H1 (cell line): Measurements from ENCODE around the gene DCDC2. TPM values are rescaled to one million over a fixed set of nuclear protein-coding genes. Genes with fewer than 3 reads are reported as not detected.

Experiments used
- CTCF ChIA-PET: fragments of 300-600 bp; sonication (Branson Sonifier 250); formaldehyde crosslinking; loops from one replicate; lab custom pipeline; 2021; ENCODE audit not compliant: partially characterized antibody; lab: Charles Lee
- POLR2A ChIA-PET: fragments of 300-600 bp; sonication (Branson Sonifier 250); formaldehyde crosslinking; loops from one replicate; lab custom pipeline; 2021; ENCODE audit warnings: inconsistent platforms; ENCODE audit not compliant: partially characterized antibody; lab: Charles Lee
- DNase-seq, 2 experiments: peaks; one replicate each; pipeline versions ENCODE4 v3.0.0 to v3.0.0-alpha.2; 2010 to 2022; ENCODE audit warnings: low spot score in 2 of 2, low read depth in 1 of 2, mixed read lengths in 1 of 2
- FAIRE-seq: peaks from 2 replicates; lab custom pipeline; 2011; peaks lifted over from hg19 to GRCh38; lab: Jason Lieb, UNC
- H2AFZ ChIP-seq: 2 replicates; pipeline ENCODE4 v1.8.1; 2012; ENCODE audit warnings: low read length, inconsistent platforms
- H2AK5ac ChIP-seq: 2 replicates; pipeline ENCODE4 v1.6.1; 2013; ENCODE audit warnings: low read depth, low read length
- H2BK120ac ChIP-seq: replicated peaks from 2 replicates; pipeline ENCODE3; 2013; ENCODE audit warnings: low read depth, low read length, inconsistent platforms
- H2BK12ac ChIP-seq: 2 replicates; pipeline ENCODE4 v1.6.1; 2013; ENCODE audit warnings: low read depth, low read length
- H2BK15ac ChIP-seq: 2 replicates; pipeline ENCODE4 v1.6.1; 2013; ENCODE audit warnings: low read length
- H2BK20ac ChIP-seq: 2 replicates; pipeline ENCODE4 v1.6.1; 2013; ENCODE audit warnings: low read length
- H2BK5ac ChIP-seq: 2 replicates; pipeline ENCODE4 v1.6.1; 2013; ENCODE audit warnings: low read depth, low read length
- H3K14ac ChIP-seq: 2 replicates; pipeline ENCODE4 v1.6.1; 2013; ENCODE audit warnings: inconsistent platforms; ENCODE audit not compliant: insufficient read length
- H3K18ac ChIP-seq: 2 replicates; pipeline ENCODE4 v1.6.1; 2013; ENCODE audit warnings: low read length; ENCODE audit errors: extremely low read depth
- H3K23ac ChIP-seq: 2 replicates; pipeline ENCODE4 v1.6.1; 2013; ENCODE audit warnings: inconsistent platforms; ENCODE audit not compliant: insufficient read length
- H3K23me2 ChIP-seq: 2 replicates; pipeline ENCODE4 v1.6.1; 2013; ENCODE audit warnings: low read depth, low read length
- H3K27ac ChIP-seq: 2 replicates; pipeline ENCODE4 v1.6.1; 2011; ENCODE audit warnings: low read depth, low read length, inconsistent platforms
- H3K27me3 ChIP-seq, 4 experiments: replicated peaks in 1 of 4; 1 replicate in 1 of 4; 2 replicates in 3 of 4; pipeline versions ENCODE4 v1.6.1 to v1.8.1; 2011 to 2013; ENCODE audit warnings: low read length in 3 of 4, mild to moderate bottlenecking in 3 of 4, inconsistent platforms in 2 of 4, mixed read lengths in 2 of 4, moderate library complexity in 1 of 4; ENCODE audit not compliant: control insufficient read depth in 3 of 4, insufficient read depth in 3 of 4; ENCODE audit errors: extremely low read depth in 1 of 4
- H3K36me3 ChIP-seq, 4 experiments: 2 replicates each; pipeline versions ENCODE4 v1.6.1 to v1.8.1; 2011 to 2013; ENCODE audit warnings: mild to moderate bottlenecking in 4 of 4, low read length in 3 of 4, moderate library complexity in 2 of 4, control low read depth in 1 of 4, inconsistent platforms in 1 of 4; ENCODE audit not compliant: insufficient read depth in 4 of 4, control insufficient read depth in 2 of 4
- H3K4ac ChIP-seq: replicated peaks from 2 replicates; pipeline ENCODE3; 2013; ENCODE audit warnings: low read length, low read depth, mixed read lengths, inconsistent platforms; ENCODE audit not compliant: insufficient read length
- H3K4me1 ChIP-seq, 4 experiments: replicated peaks in 1 of 4; 1 replicate in 1 of 4; 2 replicates in 3 of 4; pipeline versions ENCODE4 v1.6.1 to v1.8.1; 2011 to 2013; ENCODE audit warnings: low read length in 3 of 4, inconsistent platforms in 2 of 4, mixed read lengths in 1 of 4; ENCODE audit not compliant: insufficient read depth in 4 of 4, control insufficient read depth in 3 of 4
- H3K4me2 ChIP-seq, 2 experiments: 2 replicates each; pipeline versions ENCODE4 v1.6.1 to v1.8.1; 2011 to 2013; ENCODE audit warnings: low read depth in 2 of 2, low read length in 2 of 2, control low read depth in 1 of 2, inconsistent platforms in 1 of 2, mild to moderate bottlenecking in 1 of 2; ENCODE audit not compliant: insufficient read depth in 1 of 2
- H3K4me3 ChIP-seq, 4 experiments: fragments of 200-600, 300-600 bp in 1 of 4; sonication (generic), shearing (Covaris generic), sonication (Bioruptor Twin) in 1 of 4; 2 replicates each; pipeline versions ENCODE4 v1.5.1 to v1.8.1; 2011 to 2016; ENCODE audit warnings: low read length in 4 of 4, low read depth in 3 of 4, control low read depth in 2 of 4, inconsistent platforms in 2 of 4, mild to moderate bottlenecking in 2 of 4, mixed read lengths in 1 of 4, moderate library complexity in 1 of 4; ENCODE audit not compliant: insufficient read depth in 2 of 4; ENCODE audit errors: extremely low read depth in 1 of 4
- H3K56ac ChIP-seq: replicated peaks from 2 replicates; pipeline ENCODE3; 2013; ENCODE audit warnings: low read depth, mild to moderate bottlenecking, mixed read lengths, low read length, inconsistent platforms; ENCODE audit not compliant: insufficient read length
- H3K79me1 ChIP-seq: 2 replicates; pipeline ENCODE4 v1.6.1; 2013; ENCODE audit warnings: low read depth, low read length, control low read depth
- H3K79me2 ChIP-seq, 2 experiments: 2 replicates each; pipeline versions ENCODE4 v1.6.1 to v1.8.1; 2012 to 2013; ENCODE audit warnings: low read length in 2 of 2, mild to moderate bottlenecking in 2 of 2, inconsistent platforms in 1 of 2; ENCODE audit not compliant: insufficient read depth in 2 of 2, control insufficient read depth in 1 of 2
- H3K9ac ChIP-seq, 4 experiments: replicated peaks in 1 of 4; 1 replicate in 1 of 4; 2 replicates in 3 of 4; pipeline versions ENCODE4 v1.6.1 to v1.8.1; 2011 to 2013; ENCODE audit warnings: low read depth in 3 of 4, low read length in 3 of 4, control low read depth in 2 of 4, mild to moderate bottlenecking in 2 of 4, moderate library complexity in 2 of 4, inconsistent platforms in 1 of 4; ENCODE audit errors: extremely low read depth in 1 of 4
- H3K9me3 ChIP-seq, 2 experiments: 2 replicates each; pipeline versions ENCODE4 v1.6.1 to v1.8.1; 2012 to 2013; ENCODE audit warnings: mild to moderate bottlenecking in 2 of 2, moderate library complexity in 2 of 2, control low read depth in 1 of 2, inconsistent platforms in 1 of 2, low read depth in 1 of 2, low read length in 1 of 2, mixed read lengths in 1 of 2; ENCODE audit not compliant: insufficient read depth in 2 of 2
- H4K20me1 ChIP-seq, 2 experiments: replicated peaks in 1 of 2; 2 replicates each; pipeline versions ENCODE3 to v1.8.1; 2011 to 2013; ENCODE audit warnings: inconsistent platforms in 2 of 2, low read length in 2 of 2, mild to moderate bottlenecking in 1 of 2; ENCODE audit not compliant: insufficient read depth in 2 of 2, control insufficient read depth in 1 of 2
- H4K5ac ChIP-seq: 2 replicates; pipeline ENCODE4 v1.6.1; 2013; ENCODE audit warnings: low read length, low read depth, mixed read lengths, inconsistent platforms; ENCODE audit not compliant: insufficient read length
- H4K8ac ChIP-seq: 2 replicates; pipeline ENCODE4 v1.8.0; 2013; ENCODE audit warnings: mild to moderate bottlenecking, moderate library complexity, low read length, inconsistent platforms; ENCODE audit not compliant: insufficient read depth; ENCODE audit errors: extremely low read depth
- H4K91ac ChIP-seq: replicated peaks from 2 replicates; pipeline ENCODE3; 2013; ENCODE audit warnings: low read length, mixed read lengths, inconsistent platforms; ENCODE audit not compliant: insufficient read length
- CBX5 ChIP-seq: fragments of 300-800, 300-1000 bp; sonication (generic); IDR thresholded peaks from 2 replicates; pipeline ENCODE4 v1.7.1; 2016; ENCODE audit warnings: antibody characterized with exemption, low read length, low read depth
- CREB1 ChIP-seq: IDR thresholded peaks from 2 replicates; pipeline ENCODE4 v1.6.1; 2012; ENCODE audit warnings: inconsistent platforms
- CTCF ChIP-seq, 3 experiments: IDR thresholded peaks; 1 replicate in 2 of 3; 2 replicates in 1 of 3; pipeline versions ENCODE4 v1.5.1 to v1.6.1; 2011; ENCODE audit warnings: low read length in 3 of 3, mild to moderate bottlenecking in 3 of 3, inconsistent platforms in 2 of 3, low read depth in 1 of 3, moderate library complexity in 1 of 3; ENCODE audit not compliant: insufficient read depth in 1 of 3; ENCODE audit errors: control extremely low read depth in 1 of 3
- HDAC2 ChIP-seq, 2 experiments: fragments of 300-600 bp in 1 of 2; sonication (generic) in 1 of 2; IDR thresholded peaks; 2 replicates each; pipeline ENCODE4 v1.6.1; 2011 to 2012; ENCODE audit warnings: low read depth in 2 of 2, low read length in 2 of 2, mild to moderate bottlenecking in 2 of 2, moderate library complexity in 2 of 2, borderline replicate concordance in 1 of 2, inconsistent platforms in 1 of 2
- KDM4A ChIP-seq: IDR thresholded peaks from one replicate; pipeline ENCODE4 v1.7.1; 2012; ENCODE audit warnings: low read depth, mild to moderate bottlenecking, moderate library complexity, low read length, inconsistent platforms; ENCODE audit not compliant: severe bottlenecking
- MAX ChIP-seq: IDR thresholded peaks from 2 replicates; pipeline ENCODE4 v1.6.1; 2012; ENCODE audit warnings: inconsistent platforms
- SP1 ChIP-seq: IDR thresholded peaks from 2 replicates; pipeline ENCODE4 v1.6.1; 2011; ENCODE audit warnings: low read depth, low read length
- SRF ChIP-seq: IDR thresholded peaks from 2 replicates; pipeline ENCODE4 v1.6.1; 2011; ENCODE audit warnings: mild to moderate bottlenecking, low read depth, low read length, moderate library complexity
- WGBS, 2 experiments: shearing (Covaris generic) in 1 of 2; methylation state at CpG; one replicate each; pipeline versions ENCODE4 v1.1.6 to v1.1.7; 2013 to 2015; ENCODE audit warnings: low lambda C conversion rate in 2 of 2, mixed read lengths in 2 of 2, inconsistent platforms in 1 of 2, low coverage in 1 of 2, missing lambda C conversion rate in 1 of 2; ENCODE audit not compliant: insufficient replicate concordance in 2 of 2, insufficient coverage in 1 of 2, insufficient read length in 1 of 2; ENCODE audit errors: extremely low coverage in 1 of 2, missing lambda C conversion rate in 1 of 2; 5-methylcytosine and 5-hydroxymethylcytosine counted together
- polyA plus RNA-seq, 7 experiments: library from polyadenylated mRNA; depleted of rRNA in 3 of 7; stranded (reverse) in 5 of 7; unstranded in 2 of 7; fragments of >200 nt in 5 of 7; fragments of 200-250 nt in 2 of 7; gene quantifications; 1 replicate in 5 of 7; 2 replicates in 1 of 7; 4 replicates in 1 of 7; pipeline versions ENCODE4 v1.2.1 to v1.2.3, GENCODE V29; 2011 to 2013; ENCODE audit warnings: missing spikeins in 2 of 7, mixed read lengths in 2 of 7
- total RNA-seq: library from RNA; stranded (reverse); fragmentation: NEBNext Ultra II Directional; extraction: Animal tissue kit (Norgen Biotek cat#: 25700); gene quantifications from 2 replicates; pipeline ENCODE4 v1.2.1, GENCODE V29; 2021

Gene DCDC2
- total and polyA plus RNA-seq, 2 of the 8 experiments (the other 6 are each of a cell fraction or from before 2014, with no cell fraction given) = 0.03 to 0.15 TPM

GRCh38 chr6:24323632-24324337 lies 34.1 kb downstream of the DCDC2 start:
- no peak overlapping the region for H2BK20ac ChIP-seq
- H2AK5ac ChIP-seq = no peak overlapping the region
- no peak overlapping the region for H3K56ac ChIP-seq
- H3K27ac ChIP-seq = no peak overlapping the region
- ChIA-PET CTCF (interaction anchor here (1.1 to 1.5 kb wide), 3 partner anchors 36 to 78 kb away, joined by 3 to 5 read pairs (median 3); no protein-coding TSS in a partner anchor), POLR2A (no interaction called here)
- H4K8ac ChIP-seq = no peak overlapping the region
- no peak overlapping the region for H3K4ac ChIP-seq
- H3K14ac ChIP-seq = no peak overlapping the region
- H4K5ac ChIP-seq = no peak overlapping the region
- no peaks in the 10 kb centered on the region for H3K9me3 ChIP-seq
- no peak overlapping the region for H3K4me3 ChIP-seq
- FAIRE-seq (no peak), DNase-seq (no peak)
- H2AFZ ChIP-seq = no peak overlapping the region
- no peaks in the 10 kb centered on the region for H3K79me1 ChIP-seq
- H3K79me2 ChIP-seq = no peaks in the 10 kb centered on the region
- no peaks in the 10 kb centered on the region for H3K23me2 ChIP-seq
- H4K91ac ChIP-seq = no peak overlapping the region
- 0 out of 4 replicates have a peak overlapping the region, but pooled peaks of 1 of the 2 experiments have one; percentile 5 for H3K4me2 ChIP-seq
- peaks cover 0 to 6% (median 2%) of the 10 kb centered on the region in 4 experiments; a peak in 2 of 7 replicates for H3K4me1 ChIP-seq
- no peak overlapping the region for H2BK15ac ChIP-seq
- 48% methylated on average over 1 of the region's 1 CpG; no CpG with 5 or more reads in 1 of the 2 experiments for WGBS, 2 experiments
- no peak overlapping the region for H3K18ac ChIP-seq
- no peak overlapping the region for H2BK5ac ChIP-seq
- no peaks in the 10 kb centered on the region for H4K20me1 ChIP-seq
- H3K36me3 ChIP-seq = no peaks in the 10 kb centered on the region
- H3K9ac ChIP-seq = no peak overlapping the region
- H2BK12ac ChIP-seq = no peak overlapping the region
- no peak overlapping the region for H3K23ac ChIP-seq
- peaks cover 0 to 3% (median 2%) of the 10 kb centered on the region in 4 experiments; a peak in 3 of 7 replicates for H3K27me3 ChIP-seq
- no peak overlapping the region for H2BK120ac ChIP-seq
- TF ChIP-seq SRF (no peak), CBX5 (no peak), KDM4A (no peak), HDAC2 (IDR thresholded peaks at IDR 0.05; ENCODE audit: borderline replicate concordance in 1 of 2, low read depth in 2 of 2, low read length in 2 of 2) (no peak), MAX (no peak), CREB1 (no peak), CTCF (IDR thresholded peaks at IDR 0.05; ENCODE audit: control extremely low read depth in 1 of 3, insufficient read depth in 1 of 3, low read depth in 1 of 3, low read length in 3 of 3) (no peak), SP1 (no peak)
